ENCODE results near the gene ADAMTS3.
"Not testable (repeated sequence)": the region's sequence is repeated elsewhere in the genome, so short reads cannot be mapped to it uniquely, and the experiment has no call there.

ADAMTS3 gene

GRCh38 chr4:72553540-72554337, 15.3 kb downstream of the ADAMTS3 start:
- no peak for DNase-seq (ENCODE audit: low read depth in 2 of 2)

- DNase-seq (ENCODE audit: low read depth in 2 of 2), result no peak
Measured at GRCh38 chr4:72552447-72552846, 16.6 kb downstream of the ADAMTS3 start.

- no peak for DNase-seq (ENCODE audit: low read depth in 2 of 2)
Measured at GRCh38 chr4:72546456-72546855, 22.6 kb downstream of the ADAMTS3 start.

- not testable (repeated sequence) for DNase-seq (ENCODE audit: low read depth in 2 of 2)
Measured at GRCh38 chr4:72540694-72541093, 28.3 kb downstream of the ADAMTS3 start.

- no peak for DNase-seq (ENCODE audit: low read depth in 2 of 2)
Measured at GRCh38 chr4:72538006-72538405, 31.0 kb downstream of the ADAMTS3 start.

GRCh38 chr4:72536443-72536842, 32.6 kb downstream of the ADAMTS3 start:
- no peak for DNase-seq (ENCODE audit: low read depth in 2 of 2)

GRCh38 chr4:72531768-72532290, 37.2 kb downstream of the ADAMTS3 start:
- no peak for DNase-seq (ENCODE audit: low read depth in 2 of 2)

GRCh38 chr4:72531322-72531721, 37.7 kb downstream of the ADAMTS3 start:
- no peak for DNase-seq (ENCODE audit: low read depth in 2 of 2)

- no peak for DNase-seq (ENCODE audit: low read depth in 2 of 2)
Measured at GRCh38 chr4:72529148-72529822, 39.7 kb downstream of the ADAMTS3 start.

GRCh38 chr4:72527038-72527646, 41.9 kb downstream of the ADAMTS3 start:
- DNase-seq (ENCODE audit: low read depth in 2 of 2), result no peak

- DNase-seq (ENCODE audit: low read depth in 2 of 2), result no peak
Measured at GRCh38 chr4:72525938-72526337, 43.1 kb downstream of the ADAMTS3 start.

- no peak for DNase-seq (ENCODE audit: low read depth in 2 of 2)
Measured at GRCh38 chr4:72522440-72522839, 46.6 kb downstream of the ADAMTS3 start.

- no peak for DNase-seq (ENCODE audit: low read depth in 2 of 2)
Measured at GRCh38 chr4:72513227-72513626, 55.8 kb downstream of the ADAMTS3 start.

GRCh38 chr4:72507860-72508419, 61.1 kb downstream of the ADAMTS3 start:
- no peak for DNase-seq (ENCODE audit: low read depth in 2 of 2)

- no peak for DNase-seq (ENCODE audit: low read depth in 2 of 2)
Measured at GRCh38 chr4:72507167-72507566, 61.9 kb downstream of the ADAMTS3 start.

GRCh38 chr4:72505314-72505744, 63.7 kb downstream of the ADAMTS3 start:
- no peak for DNase-seq (ENCODE audit: low read depth in 2 of 2)

- no peak for DNase-seq (ENCODE audit: low read depth in 2 of 2)
Measured at GRCh38 chr4:72500214-72500613, 68.8 kb downstream of the ADAMTS3 start.

GRCh38 chr4:72496119-72496518, 72.9 kb downstream of the ADAMTS3 start:
- no peak for DNase-seq (ENCODE audit: low read depth in 2 of 2)

GRCh38 chr4:72494156-72494555, 74.9 kb downstream of the ADAMTS3 start:
- DNase-seq (ENCODE audit: low read depth in 2 of 2), result no peak

- DNase-seq (ENCODE audit: low read depth in 2 of 2), result no peak
Measured at GRCh38 chr4:72489267-72489666, 79.8 kb downstream of the ADAMTS3 start.

- DNase-seq (ENCODE audit: low read depth in 2 of 2), result no peak
Measured at GRCh38 chr4:72486991-72487390, 82.0 kb downstream of the ADAMTS3 start.

- DNase-seq (ENCODE audit: low read depth in 2 of 2), result no peak
Measured at GRCh38 chr4:72484981-72485380, 84.0 kb downstream of the ADAMTS3 start.
